ENCODE measurements around the gene C2orf42.

Gene C2orf42

DNA sequence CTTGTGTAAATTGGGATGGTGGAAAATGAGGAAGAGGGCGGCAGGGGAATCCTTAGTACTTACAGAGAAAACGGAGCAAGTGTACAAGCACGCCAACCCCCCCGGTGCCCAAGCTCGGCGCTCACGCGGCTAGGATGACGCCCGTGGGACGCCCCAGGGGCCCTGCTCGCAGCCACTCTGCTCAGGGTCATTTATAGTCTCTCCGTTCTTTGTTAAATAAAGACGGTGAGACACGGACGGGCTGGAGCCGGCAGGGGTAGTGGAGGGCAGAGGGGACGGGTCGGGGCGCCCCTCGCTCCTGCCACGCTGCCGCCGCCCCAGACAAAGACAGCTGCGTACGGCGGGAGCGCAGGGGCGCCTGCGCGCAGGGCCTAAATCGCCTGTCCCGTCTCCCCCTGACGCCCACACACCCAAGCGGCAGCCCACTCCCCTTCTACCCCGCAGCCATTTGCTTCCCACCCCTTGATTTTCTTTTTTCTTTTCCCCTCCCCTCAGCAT lies 65.8 kb downstream of the C2orf42 start:
- H3K27ac ChIP-seq, result no peak overlapping the region
- no peak for TF ChIP-seq ZFX (IDR thresholded peaks at IDR 0.05)
- TF ChIP-seq, protein P1, sequence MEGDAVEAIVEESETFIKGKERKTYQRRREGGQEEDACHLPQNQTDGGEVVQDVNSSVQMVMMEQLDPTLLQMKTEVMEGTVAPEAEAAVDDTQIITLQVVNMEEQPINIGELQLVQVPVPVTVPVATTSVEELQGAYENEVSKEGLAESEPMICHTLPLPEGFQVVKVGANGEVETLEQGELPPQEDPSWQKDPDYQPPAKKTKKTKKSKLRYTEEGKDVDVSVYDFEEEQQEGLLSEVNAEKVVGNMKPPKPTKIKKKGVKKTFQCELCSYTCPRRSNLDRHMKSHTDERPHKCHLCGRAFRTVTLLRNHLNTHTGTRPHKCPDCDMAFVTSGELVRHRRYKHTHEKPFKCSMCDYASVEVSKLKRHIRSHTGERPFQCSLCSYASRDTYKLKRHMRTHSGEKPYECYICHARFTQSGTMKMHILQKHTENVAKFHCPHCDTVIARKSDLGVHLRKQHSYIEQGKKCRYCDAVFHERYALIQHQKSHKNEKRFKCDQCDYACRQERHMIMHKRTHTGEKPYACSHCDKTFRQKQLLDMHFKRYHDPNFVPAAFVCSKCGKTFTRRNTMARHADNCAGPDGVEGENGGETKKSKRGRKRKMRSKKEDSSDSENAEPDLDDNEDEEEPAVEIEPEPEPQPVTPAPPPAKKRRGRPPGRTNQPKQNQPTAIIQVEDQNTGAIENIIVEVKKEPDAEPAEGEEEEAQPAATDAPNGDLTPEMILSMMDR (conservative IDR thresholded peaks at IDR 0.05), result no peak

DNA sequence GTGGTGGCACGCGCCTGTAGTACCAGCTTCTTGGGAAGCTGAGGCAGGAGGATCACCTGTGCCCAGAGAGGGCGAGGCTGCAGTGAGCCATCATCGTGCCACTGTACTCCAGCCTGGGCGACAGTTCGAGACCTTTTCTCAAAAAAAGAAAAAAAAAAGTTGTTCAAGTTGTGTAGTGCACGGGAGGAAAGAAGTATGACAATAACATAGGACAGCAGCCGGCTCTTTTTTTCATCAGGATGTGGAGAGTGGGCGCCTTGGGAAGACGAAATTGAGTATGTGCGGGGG lies 67.0 kb downstream of the C2orf42 start:
- H3K27ac ChIP-seq, result no peak overlapping the region
- TF ChIP-seq, protein P1 (conservative IDR thresholded peaks at IDR 0.05), result no peak
- TF ChIP-seq ZFX (IDR thresholded peaks at IDR 0.05), result no peak

DNA sequence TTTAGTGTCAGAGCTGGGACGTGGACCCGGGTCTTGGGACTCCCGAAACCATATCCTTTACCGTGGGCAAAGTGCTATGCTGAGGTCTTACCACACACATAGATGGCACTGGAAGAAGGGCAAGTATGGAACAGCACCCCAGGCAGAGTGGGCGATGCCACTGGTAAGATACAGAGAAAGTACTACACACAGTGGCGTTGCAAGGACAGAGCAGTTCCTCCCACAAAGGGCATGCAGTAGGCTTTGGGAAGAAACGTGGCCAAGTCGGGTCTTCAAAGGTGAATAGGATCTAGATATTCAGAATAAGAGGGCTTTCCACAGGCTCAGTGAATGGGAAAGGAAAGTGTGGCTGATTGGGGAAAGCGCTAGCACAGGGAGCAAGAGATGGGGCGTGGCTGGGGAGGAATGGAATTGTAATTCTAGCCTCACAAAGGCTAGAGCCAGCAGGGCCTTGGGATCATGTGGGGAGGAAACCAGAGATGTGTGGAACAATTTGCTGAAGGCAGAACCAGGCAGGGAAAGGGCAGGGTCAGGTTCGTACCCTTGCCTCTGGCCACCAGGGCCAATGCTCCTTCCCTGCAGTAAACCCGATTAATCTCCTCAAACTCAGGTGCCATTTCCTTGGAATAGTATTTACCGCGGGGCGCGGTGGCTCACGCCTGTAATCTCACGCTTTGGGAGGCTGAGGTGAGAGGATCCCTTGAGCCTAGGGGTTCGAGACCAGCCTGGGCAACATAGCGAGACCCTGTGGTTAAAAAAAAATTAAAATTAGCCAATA lies 67.6 kb downstream of the C2orf42 start:
- TF ChIP-seq, protein P1 (conservative IDR thresholded peaks at IDR 0.05), result no peak
- TF ChIP-seq ZFX (IDR thresholded peaks at IDR 0.05), result no peak
- no peak overlapping the region for H3K27ac ChIP-seq

DNA sequence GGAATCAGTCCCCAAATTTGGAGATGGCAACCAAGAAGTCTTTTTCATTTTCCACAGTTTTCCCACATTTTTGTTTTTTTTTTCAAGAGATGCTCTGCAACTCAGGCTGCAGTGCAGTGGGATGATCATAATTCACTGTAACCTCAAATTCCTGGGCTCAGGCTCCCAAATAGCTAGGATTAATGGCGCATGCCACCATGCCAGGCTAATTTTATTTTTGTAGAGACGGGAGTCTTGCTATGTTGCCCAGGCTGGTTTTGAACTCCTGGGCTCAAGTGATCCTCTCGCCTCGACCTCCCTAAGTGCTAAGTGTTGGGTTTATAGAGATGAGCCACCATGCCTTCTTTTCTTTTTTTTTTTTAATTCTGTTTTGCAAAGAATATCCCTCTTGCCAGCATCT lies 68.3 kb downstream of the C2orf42 start:
- TF ChIP-seq, protein P1 (conservative IDR thresholded peaks at IDR 0.05), result no peak
- no peak for TF ChIP-seq ZFX (IDR thresholded peaks at IDR 0.05)

DNA sequence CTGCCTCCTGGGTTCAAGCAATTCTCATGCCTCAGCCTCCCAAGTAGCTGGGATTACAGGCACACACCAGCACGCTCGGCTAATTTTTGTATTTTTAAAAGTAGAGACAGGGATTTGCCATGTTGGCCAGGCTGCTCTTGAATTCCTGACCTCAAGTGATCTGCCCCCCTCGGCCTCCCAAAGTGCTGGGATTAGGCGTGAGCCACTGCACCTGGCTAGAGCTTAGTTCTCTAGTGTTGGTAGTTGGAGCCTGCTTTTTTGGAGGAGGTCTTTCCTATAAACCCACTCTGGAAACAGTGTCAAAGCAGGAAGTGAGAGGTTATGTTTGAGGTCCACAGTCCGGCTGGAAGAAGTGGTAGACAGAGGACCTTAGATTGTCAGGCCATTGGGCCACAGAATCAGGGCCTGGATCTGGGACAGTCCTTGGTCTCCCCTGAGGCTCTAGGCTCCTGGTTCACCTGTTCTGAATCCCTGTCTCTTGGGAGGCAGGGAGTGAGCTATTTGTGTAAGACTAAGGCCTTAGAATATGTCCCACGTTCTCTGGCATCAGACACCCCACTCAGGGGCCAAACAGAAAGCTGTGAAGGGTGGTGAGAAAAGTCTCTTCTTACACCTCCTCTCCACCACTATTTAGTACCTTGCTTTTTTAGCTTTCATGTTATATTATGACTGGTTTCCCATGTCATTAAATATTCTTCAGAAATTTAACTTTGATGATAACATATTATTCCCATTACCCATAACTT lies 69.0 kb downstream of the C2orf42 start:
- H3K27ac ChIP-seq, result no peak overlapping the region
- TF ChIP-seq, protein P1 (conservative IDR thresholded peaks at IDR 0.05), result no peak

More for the DNA sequence above, 68.3 kb downstream of the C2orf42 start:
- no peak overlapping the region for H3K27ac ChIP-seq

DNA sequence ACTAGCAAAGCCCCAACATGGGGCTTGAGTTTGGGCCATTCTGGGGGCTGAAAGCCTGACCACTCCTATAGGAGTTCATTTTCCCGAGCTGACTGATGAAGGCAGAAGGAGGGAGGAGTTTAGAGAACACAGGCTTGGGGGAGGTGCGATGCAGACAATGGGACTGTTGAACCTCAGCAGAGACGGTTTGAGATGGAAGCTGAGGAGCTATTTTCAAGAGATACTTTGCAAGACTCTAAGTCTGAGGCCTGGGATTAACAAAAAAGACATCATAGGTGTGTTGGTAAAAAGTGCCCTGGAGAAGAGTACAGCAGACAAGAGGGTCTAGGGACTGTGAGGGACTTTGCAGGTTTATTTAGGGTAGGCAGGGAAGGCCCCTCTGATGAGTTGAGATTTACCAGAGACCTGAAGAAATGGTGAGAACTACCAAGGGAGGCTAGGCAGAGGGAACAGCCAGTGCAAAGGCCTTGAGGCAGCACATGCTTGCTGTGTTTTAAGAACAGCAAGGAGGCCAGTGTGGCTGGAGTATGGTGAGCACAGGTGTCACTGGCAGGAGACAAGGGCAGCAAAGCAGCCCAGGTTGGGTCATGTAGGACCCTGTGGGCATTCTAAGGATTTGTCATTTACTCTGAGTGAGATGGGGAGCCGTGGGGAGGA lies 71.9 kb downstream of the C2orf42 start:
- no peak overlapping the region for H3K27ac ChIP-seq
- no peak for TF ChIP-seq ZFX (IDR thresholded peaks at IDR 0.05)
- TF ChIP-seq, protein P1 (conservative IDR thresholded peaks at IDR 0.05), result no peak

Measured in C4-2B (cell line).